Stimulated activated CD8-positive, alpha-beta memory T cell treated with anti-CD3 and anti-CD28 coated beads, Interleukin-7, amount 100 ng/mL, for 4 hours (primary cell): ENCODE data around the gene NKAIN4.

ENCODE experiments used
- DNase-seq, 2 donors: peaks; one replicate each; pipeline ENCODE4 v3.0.0-alpha.2; 2020; ENCODE audit warnings: low read depth in 2 of 2

The NKAIN4 gene

DNA sequence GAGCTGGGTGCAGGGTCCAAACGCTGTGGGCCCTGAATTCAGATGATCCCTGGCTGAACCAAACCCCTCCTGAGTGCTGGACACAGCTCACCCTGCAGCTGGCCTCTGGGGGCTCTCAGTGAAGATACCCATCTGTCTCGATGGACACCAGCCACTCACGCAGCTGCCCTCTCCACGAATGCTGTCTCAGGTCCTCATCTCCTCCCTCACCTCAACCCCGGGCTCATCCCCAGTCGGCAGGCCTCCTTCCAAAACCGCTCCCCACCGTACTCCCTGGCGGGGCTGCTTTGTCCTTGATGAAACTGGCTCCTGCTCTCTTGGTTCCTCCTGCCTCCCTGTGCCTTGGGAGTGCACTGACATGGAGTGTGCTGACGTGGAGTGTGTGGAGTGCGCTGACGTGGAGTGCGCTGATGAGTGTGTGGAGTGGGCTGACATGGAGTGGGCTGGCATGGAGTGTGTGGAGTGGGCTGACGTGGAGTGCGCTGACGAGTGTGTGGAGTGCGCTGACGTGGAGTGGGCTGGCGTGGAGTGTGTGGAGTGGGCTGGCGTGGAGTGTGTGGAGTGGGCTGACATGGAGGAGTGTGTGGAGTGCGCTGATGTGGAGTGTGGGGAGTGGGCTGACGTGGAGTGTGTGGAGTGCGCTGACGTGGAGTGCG, 34.3 kb downstream of the NKAIN4 start:
- no peak for DNase-seq

DNA sequence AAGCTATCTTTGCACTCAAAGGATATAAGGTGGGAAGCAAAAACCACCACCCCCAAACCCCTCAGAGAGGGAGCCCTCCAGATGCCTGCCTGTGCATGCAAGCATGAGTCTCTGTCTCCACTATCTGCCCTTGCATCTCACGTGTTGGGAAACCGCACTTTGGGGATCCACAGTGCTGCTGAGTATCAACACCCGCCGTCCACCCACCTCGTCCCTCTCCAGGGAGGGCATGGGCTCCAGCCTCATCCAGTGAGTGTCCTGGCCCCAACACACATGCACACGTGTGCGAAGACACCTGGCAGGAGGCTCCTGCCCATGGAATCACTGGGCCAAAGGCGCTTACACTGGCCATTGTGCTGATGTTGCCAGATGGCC, 34.8 kb downstream of the NKAIN4 start:
- DNase-seq = no peak

DNA sequence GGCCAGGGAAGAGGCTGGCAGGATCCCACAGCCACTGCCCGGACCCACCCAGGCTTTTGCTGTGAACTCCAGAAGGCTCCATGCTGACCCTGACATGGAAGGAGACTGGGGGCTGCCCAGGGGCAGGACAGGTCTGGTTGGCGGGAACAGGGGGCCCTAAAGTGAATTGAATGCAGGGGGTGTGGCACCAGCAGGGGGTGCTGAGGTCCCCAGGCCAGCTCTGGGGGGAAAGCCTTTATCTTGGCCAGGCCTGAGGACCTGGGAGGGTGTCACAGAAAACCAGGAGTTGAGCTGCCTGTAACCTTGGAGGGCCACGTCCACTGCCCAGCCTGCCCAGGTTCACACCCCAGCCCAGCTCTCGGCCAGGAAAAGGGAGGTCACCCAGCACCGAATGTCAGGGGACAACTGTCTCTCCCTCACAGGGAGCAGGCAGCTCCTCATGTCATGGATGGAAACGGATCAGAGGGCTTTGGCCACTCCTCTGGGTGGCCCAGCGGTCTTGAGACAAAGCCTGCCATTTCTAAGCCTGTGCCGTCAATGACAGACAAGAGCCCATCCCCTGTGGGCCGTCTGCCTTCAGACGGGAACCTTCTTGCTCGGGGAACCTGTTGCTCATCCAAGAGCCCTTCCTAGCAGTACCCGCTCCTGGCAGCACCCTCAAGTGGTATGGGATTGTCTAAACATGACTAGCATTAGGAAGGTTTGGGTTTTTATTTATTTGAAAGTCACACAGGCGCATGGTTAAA, 35.4 kb downstream of the NKAIN4 start:
- no peak for DNase-seq

DNA sequence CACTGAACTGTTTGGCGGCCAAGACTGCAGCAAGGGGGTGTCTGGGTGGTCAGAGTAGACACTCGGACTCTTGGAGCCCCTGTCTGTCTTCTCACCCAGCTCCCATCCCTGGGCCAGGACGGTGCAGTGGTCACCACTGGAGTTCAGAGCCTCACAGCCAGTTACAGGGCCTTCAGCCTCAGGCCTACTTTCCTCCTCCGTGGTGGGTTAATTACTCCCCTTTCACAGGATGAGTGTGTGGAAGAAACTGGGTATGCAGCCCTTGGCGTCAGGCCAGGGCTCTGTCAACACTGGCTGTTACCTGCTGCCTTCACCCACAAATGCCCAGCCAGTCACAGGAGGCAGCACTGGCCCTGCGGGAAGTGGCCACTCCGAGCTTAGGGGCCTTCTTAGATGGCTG, 36.6 kb downstream of the NKAIN4 start:
- DNase-seq = no peak

DNA sequence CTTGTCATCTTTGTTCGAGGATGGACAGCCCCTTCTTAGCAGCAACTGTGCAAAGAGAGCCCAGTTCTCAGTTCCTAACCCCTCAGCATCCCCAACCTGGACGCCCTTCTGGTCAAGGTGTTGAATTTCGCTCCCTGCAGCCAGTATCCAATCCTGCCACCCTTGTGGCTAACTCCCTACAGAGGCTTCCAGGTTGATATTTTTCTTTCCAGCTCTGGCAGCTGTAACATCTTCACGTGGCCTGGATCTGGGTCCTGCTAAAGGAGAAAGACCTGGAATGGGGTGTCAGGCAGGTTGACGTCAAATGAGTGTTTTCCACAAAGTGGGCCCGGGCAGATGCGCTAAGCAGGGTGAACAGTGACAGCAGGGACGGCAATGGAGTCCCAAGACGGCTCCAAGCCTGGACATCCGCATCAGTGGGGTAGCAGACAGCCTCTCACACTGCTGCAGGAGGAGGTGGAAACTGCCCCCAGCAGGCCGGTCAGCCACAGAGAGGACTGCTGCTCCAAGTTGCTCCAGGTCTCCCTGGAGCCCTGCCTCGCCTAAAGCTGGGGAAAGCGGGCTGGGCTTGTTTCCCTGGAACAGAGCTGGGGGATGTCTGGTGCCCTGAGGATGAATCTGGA, 37.3 kb downstream of the NKAIN4 start:
- DNase-seq = no peak

DNA sequence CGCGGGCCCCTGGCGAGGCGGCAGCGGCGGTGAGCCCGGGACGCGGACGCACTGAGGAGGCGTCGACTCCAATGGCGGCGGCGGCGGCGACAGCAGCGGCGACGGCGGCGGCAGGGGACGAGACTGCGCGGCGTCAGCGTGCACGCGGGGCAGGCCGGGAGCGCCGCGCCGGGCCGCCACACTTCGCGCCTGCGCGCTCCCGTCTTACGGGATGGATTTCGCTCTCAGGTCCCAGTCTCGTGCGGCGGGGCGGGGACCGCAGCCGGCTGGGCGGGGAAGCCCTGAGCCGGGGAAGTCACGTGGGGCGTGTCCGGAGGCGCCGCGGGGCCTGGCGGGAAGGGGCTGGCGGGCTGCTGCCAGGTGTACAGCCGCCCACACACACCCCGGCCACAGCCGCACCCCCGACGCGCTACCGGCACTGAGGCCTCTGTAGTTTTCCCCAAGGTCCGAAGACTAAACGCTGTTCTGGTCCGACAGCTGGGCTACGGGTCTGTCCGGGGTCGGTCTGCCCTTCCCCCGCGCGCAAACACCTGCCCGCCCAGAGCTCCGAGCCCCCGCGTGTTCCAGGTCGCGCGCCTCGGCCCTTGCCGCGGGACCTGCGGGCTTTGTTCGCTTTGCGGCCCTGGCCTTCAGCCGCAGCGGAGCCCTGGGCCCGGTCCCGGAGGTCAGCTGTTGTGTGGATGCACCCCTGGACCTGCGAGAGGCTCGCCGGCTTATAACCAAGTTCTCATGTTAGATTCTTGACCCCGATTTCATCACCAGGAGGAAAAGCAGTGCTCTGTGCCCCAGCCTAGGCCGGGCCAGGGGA, 38.0 kb downstream of the NKAIN4 start, which contains the start of gene YTHDF1:
Gene YTHDF1, minus strand, starts transcription at position 91 of the 808 bp plus-strand sequence. CDS start 239 bp downstream, outside the sequence.
- DNase-seq = peak; percentile 90 to 97

DNA sequence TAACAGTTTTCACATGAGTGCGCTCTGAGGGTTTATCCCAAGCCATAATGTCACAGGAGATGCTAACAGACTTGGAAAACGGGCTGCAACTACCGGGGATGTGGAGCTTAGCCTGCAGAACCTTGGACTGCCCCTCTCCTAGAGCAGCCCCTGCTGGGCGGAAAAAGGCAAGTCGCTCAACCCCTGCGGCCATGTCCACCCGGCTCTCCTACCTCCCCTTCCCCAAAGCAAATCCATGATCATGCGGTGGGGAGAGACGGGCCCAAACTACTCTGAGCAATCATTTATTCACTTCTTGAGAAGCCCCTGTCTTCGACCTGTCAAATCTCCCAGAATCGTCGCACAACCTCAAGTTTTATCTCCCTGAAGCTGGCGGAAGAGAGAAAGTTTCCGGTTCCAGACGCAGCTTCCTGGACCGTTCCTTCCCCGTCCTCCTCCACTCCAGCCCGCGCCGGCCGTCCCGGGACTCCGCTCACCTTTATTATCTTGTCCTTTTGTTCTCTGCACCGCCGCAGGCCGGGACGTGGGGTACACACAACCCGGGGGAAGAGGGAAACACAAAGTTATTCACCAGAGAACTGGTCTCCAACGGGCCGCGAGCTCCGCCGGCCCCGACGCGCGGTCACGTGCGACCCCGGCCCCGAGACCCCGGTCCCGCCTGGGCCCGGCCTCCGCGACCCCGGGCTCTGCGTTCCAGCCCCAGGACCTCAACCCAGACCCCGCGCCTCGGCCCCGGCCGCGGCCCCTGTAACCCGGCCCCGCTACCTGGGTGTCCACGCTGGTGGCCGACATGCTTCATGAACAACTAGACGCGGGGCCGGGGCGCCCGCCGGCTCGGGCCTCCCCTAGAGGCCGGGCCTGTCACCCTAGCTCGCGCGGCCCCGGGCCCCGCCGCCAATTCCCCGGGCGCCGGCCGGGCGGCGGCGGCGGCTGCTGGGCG, 38.9 kb downstream of the NKAIN4 start:
- no peak for DNase-seq

DNA sequence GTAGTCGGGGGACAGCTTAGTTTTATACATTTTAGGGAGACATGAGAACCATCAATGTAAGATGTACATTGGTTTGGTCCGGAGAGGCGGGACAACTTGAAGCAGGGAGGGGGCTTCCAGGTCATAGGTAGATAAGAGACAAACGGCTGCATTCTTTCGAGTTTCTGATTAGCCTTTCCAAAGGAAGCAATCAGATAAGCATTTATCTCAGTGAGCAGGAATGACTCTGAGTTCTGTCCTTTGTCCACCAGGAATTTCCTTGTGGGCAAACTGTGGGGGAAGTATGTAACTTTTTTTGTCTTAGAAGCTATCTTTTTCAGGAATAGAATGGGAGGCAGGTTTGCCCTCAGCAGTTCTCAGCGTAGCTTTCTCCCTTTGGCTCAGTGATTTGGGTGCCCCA, 39.7 kb downstream of the NKAIN4 start:
- no peak for DNase-seq

DNA sequence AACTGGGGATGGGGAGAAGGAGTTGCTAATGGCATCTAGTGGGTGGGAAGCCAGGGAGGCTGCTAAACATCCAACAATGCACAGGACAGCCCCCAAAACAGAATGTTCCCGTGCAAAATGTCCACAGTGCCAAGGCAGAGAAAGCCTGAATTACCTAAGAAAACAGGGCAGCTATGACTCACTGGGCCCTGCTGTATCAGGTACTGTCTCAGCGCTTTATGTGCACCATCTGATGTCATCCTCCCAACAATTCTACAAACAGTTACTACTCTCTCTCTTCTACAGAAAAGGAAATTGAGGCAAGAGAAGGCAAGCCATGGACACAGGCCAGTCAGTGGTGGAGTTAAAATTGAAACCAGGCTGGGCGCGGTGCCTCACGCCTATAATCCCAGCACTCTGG, 41.5 kb downstream of the NKAIN4 start:
- DNase-seq = no peak

DNA sequence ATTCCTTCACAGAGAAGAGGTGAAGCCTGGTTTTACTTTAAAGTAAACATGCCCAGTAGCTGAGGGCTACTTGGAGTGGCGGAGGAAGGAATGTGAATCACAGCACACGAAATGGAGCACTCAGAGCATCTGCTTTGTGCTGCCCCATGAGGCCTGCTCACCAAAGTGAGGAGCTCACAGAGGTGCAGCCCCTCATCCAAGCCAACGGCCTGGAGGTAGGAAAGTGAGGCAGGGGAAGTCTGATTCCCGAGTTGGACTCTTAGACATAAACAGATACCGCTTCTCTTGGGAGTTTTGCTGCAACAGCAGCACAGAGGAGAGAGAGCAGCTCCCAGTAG, 41.9 kb downstream of the NKAIN4 start:
- DNase-seq = no peak

DNA sequence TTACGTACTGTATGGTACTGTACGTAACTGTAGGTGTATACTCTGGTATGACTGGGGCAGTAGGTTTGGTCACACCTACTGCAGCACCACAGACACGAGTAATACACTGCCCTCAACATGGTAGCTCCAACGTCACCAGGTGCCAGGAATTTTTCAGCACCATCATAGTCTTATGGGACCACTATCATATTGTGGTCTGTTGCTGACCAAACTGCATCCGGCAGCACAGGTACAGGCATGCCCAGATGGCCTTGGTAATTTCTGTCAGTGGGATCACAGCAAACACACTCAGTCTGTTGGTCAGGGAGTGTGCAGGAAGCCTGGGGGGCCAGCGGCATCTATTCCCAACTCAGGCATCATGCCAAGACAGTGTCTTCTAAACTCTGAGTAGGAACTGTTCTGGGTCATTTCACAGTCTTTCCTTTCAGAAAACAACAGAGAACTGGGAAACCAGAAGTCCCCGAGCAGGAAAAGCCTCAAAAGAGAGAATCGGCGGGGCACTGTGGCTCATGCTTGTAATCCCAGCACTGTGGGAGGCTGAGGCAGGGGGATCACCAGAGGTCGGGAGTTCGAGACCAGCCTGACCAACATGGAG, 44.2 kb downstream of the NKAIN4 start:
- no peak for DNase-seq

DNA sequence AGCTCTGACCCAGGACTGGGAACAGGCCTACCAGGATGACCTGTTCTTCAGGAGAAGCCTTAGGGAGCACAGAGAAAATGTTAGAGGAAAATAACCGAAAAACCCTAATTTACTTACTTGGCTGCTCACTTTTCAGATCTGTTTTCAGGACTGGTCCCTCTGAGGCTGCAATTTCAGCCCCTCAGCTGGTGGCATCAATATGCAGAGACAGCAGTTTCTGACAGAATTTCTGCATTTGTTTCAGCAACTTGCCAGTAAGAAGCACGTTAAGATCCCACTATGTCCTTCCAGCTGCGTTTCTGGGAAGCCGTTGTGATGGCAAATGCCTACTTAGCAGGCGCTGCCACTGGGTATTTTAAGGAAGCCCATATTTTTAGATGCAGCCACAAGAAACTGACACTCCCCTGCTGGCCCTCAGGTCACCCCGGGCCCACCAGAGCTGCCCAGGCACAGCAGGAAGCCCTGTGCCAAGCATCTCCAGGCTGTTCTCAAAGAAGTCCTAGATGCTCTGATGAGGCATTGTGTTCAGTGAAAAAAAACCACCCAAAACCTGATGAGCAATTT, 45.8 kb downstream of the NKAIN4 start:
- DNase-seq = no peak

DNA sequence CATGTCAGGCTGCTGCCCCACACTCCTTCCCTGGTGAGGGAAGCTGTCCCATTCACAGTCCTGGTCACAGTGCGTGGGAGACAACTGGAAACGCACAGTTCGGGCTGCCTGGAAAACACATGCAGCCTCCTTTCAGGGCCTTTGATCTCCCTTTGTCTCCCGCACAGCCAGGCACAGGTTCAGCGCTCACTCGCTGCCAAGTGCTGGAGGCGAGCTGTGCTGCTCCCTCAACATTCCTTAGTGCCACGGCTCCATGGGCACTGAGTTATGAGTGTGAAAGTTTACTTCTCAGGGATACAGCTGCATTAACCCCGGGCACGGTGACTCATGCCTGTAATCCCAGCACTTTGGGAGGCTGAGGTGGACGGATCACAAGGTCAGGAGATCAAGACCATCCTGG, 47.4 kb downstream of the NKAIN4 start:
- DNase-seq = no peak

DNA sequence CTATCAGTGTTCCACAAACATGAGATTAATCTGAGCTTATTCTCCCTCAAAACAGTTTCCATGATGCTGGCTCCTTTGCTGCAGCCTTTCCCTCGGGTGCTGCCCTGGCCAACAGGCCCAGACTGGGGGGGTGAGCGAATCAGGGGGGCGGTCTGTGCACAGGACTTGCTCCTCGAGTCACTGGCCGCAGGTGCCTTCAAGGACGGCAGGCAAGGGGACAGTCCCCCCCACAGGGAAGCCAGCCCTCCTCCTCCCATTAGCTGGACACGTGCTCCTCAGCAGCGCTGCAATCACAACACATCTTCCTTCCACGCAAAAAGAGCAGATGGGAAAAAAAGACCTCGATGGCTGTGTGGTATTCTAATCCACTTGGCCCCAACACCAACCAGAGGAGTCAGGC, 48.4 kb downstream of the NKAIN4 start:
- no peak for DNase-seq

DNA sequence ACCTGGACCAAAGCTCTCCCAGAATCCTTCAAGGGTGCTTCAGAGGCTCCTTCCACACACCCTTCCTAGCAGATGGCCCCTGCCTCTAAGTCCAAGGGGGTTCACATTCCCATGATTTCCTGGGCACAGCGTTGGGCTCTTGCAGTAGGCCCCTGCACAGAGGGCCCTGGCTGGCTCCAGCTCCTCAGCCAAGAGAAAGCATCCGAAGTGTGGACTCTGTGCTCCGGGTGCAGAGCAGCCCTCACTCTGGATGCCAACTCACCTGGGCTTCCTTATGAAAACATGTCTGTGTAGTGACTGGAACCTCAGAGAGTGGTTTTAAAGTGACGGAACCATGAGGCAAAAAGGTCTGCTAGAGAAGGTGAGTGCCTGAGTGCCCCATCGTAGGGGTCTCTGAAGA, 49.9 kb downstream of the NKAIN4 start:
- no peak for DNase-seq

DNA sequence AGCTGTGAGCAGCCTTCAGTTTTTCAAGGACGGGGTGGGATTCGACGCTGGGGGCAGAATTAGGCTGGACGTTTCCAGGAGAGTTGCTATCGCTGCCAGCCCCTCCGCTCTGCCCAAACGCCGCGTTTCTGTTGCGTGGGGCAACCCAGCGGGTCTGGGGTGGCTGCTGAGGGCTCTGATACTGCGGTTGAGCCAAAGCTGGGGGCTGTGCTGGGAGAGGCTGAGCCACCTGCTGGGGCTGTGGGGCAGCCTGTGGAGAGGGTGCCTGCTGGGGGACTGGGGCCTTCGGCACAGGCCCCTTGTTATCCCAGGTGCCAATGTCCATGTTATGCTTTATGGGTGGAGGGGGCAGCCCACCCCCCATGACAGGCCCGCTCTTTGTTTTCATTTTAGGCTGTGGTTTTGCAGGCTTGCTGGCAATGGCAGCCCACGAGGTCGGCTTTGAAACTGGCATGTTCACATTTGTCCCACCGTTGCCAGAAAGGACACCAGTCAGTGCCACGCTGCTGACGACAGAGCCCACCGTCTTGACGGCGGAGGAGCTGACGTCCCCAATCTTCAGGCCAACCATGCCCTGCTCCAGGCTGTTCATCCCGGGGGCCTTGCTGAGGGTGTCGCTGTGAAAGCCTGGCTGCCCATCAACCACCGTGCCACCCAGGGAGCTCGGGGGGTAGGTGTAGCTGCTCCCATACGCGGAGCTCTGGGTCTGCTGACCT, 51.3 kb downstream of the NKAIN4 start:
- DNase-seq = no peak

DNA sequence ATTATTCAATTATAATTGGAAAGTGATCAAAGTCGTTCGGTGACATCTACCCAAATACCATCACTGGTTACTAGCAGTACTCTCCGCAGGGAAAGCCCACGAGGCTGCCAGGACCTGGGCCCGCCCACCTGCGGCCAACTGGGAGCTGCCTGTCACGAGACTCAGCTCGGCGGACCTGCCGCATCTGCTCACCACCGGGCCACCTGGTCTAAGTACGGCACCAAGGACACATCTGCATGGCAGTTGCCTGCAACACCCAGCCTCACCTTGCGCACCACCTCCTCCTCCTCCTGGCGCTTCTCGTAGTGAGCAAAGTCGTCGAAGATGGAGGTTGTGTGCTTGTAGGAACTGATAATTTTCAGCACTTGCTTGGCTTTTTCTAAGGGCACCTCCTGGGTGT, 52.2 kb downstream of the NKAIN4 start:
- DNase-seq = no peak

DNA sequence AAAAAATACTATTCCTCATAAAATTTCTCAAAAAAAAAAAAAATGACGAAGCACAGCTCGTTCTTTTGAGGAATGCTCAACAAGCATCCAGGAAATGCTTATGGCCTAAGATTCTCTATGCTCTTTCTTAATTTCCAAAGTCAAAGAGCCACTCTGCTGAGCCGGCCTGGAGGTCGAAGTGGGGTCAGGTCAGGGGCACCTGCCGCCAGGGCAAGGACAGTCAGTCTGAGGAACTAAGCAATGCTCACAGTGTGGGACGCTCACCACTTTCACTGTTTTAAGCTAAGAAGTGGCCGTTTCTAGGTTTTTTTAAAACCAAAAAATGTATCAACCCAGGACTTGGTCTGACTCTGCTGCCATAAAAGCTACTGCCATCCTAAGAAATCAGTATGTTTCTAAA, 55.7 kb downstream of the NKAIN4 start:
- no peak for DNase-seq

DNA sequence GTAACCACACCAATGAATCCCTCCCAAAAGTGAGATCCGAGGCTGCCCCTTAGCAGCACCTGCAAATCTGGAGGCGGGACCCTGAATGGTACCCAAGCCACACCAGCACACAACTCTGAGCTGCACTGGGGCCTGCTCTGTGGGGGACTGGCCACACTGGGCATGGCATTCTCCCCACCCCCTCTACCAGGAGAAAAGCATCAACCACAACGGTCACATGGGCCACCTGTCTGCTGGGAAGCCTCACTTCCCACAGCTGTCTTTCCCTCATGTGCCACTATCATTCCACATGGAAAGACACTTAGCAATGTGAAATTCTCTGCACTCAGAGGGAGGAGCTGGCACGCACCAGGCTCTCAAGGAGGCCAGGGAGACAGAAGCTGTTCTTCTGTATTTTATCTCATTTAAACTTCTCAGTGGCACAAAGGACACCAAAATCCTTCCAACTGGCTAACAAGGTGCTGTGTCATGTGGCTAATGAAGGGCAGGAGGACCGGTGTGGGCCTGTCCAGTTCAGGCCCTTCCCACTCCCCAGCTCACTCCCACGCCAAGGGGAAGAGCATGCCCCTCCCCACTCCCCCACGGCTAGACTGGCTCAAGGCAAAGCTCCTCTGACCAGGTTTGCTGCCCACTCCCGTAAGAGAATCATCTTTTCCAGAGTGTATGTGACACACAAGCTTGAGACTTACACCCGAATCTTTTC, 57.3 kb downstream of the NKAIN4 start:
- DNase-seq = no peak
